Activated CD8-positive, alpha-beta memory T cell treated with anti-CD3 and anti-CD28 coated beads for 1 hour (primary cell): Measurements from ENCODE around the gene ACSS1.

ENCODE experiments used
- DNase-seq, 2 donors: peaks; one replicate each; pipeline ENCODE4 v3.0.0-alpha.2; 2020; ENCODE audit warnings: low read depth in 1 of 2; ENCODE audit errors: extremely low read depth in 1 of 2

ACSS1 gene

DNA sequence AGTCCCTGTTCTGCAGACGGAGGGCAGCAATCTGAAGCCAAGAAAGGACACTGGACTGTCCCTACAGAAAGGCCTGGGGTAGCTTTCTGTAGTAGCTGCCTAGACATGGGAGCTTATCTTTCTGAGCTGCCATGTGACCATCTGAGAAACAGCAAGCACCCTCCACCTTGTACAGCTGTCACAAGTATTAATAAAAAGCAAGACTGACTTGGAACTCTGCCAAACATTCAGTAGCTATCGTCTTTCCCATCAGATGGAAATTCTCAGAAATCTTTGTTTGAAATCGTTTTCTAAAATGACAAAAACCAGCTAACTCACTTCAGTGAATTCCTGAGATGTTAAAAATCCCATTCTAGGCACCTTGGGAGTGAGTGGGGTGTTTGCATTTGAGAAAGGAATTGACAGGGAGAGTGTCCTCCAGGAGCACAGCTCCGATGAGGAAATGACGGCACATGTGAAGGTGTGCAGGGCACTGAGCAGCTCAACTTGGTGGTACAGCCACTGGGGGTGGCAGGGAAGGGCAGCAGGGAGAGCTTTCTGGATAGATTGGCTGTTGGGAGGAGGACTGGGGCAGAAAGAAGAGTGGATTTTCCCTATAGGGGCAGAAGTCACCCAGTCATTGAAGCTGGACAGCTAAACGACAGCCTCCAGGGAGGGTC is 24.5 kb downstream of the ACSS1 start:
- no peak for DNase-seq

DNA sequence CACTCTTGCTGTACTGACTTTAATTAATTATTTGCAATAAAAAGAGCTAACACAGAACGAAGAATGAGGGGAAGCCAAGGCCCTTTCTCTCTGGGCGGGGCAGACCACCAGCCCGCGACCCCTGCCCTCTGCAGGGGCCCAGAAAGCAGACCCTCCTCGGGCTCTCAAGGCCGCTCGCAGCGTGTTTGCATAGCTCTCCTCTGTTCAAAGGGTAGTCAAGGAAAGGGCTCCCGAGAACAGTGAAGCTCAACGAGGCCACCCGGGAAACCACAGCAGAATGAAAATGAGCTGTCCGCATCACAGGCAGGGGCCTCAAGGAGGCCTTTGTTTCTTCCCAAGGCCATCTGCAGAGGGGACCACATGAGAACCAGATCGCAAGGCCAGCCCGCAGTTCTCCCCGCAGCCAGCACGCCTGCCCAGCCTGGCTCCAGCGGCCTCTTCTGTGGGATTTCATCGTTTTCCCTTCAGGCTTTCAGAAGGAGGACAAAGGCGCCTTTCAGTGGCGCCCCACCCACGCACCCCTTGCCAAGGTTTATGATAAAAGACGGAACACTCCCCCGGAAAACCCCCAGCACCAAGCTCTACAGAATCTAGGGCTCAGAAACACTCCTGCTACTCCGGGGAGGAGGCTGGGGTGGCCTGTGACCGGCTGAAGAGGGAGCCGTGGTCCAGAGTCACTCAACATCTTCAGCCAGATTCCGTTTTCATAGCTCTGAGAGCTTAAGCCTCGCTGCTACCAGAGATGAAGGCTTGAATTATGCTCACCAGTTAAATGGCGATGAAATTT is 25.3 kb downstream of the ACSS1 start:
- DNase-seq, result no peak

DNA sequence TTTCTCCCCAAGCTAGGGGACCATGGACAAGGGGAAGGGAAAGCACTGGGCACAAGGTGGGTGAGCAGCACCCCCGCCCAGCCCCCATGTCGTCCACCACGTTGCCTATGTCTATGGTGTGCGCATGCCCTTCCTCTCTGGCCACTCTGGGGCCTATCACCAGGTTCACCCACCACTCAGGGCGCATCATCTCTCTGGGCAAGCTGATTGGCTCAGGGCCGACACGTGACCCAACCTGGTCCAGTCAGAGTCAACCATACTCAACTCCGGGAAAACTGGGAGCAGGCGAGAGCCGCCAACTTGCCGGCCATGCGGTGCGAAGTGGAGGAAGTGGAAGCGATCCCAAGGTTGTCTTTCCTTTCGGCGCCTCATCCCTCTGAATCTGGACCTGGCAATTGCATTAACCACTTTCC is 25.9 kb downstream of the ACSS1 start:
- DNase-seq, result no peak

DNA sequence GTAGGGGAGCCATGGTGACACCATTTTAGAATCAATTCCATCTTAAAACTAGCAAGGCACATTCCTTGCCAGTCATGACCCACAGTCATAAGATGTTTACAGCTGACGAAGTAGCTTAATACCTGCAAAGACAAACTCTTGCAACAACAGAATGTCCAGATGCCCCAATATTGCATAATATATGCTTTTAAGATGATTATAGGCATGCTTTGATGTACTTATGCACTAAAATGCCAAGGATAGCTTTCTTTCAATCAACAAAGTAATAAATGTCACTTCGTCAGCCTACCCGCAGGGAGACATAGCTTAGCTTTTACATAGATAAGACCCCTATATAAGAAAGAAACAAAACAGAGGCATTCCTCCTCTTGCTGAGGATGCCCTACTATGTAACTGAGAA is 26.7 kb downstream of the ACSS1 start:
- no peak for DNase-seq

DNA sequence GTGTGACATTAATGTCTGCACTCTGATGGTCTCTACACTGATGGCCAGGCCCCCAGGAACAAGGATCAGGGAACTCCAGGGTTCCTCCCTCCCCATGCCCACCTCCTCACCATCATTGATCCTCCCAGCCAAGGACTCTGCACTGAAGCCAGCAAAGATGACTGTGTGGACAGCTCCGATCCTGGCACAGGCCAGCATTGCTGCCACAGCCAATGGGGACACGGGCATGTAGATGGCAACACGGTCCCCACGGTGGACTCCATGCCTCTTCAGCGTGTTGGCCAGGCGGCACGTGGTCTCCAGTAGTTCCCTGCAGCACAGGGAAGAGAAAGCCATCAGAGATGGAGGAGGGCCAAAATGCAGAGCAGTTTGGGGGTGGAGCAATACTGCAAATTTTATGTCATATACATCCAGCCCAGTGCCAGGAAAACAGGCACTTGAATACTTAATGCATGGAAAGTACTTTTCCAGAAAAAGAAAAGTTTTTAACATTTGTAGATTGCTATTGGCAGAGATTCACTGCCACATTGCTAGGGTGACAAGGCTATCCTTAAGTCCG is 27.2 kb downstream of the ACSS1 start:
- no peak for DNase-seq

DNA sequence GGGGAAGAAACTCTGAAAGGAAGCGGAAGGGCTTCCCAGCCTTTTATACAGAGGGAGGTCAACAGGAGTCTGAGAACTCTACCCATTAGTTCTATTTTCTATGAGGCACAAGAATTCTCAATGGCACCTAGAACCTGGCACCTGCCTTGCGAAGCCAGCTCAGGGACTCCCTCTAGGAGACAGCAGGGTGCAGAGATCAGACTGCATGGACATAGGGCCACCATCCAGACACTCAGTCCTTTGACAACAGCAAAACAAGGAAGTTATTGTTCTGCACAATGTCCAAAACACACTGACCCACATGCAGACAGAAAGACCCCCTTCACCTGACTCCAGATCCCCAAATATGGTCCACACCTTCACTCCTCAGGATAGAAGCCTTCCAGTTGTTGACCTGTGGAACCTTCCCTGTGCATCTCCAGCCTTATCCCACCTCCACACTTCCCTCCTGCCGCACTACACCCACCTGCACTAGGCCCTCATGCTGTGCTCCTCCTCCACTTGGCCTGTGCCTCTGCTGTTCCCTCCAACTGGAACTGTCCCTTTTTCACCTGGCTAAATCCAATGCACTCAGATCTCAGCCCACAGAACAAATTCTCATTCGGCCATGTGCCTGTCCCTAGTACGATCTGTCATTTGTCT is 27.8 kb downstream of the ACSS1 start:
- DNase-seq, result no peak

DNA sequence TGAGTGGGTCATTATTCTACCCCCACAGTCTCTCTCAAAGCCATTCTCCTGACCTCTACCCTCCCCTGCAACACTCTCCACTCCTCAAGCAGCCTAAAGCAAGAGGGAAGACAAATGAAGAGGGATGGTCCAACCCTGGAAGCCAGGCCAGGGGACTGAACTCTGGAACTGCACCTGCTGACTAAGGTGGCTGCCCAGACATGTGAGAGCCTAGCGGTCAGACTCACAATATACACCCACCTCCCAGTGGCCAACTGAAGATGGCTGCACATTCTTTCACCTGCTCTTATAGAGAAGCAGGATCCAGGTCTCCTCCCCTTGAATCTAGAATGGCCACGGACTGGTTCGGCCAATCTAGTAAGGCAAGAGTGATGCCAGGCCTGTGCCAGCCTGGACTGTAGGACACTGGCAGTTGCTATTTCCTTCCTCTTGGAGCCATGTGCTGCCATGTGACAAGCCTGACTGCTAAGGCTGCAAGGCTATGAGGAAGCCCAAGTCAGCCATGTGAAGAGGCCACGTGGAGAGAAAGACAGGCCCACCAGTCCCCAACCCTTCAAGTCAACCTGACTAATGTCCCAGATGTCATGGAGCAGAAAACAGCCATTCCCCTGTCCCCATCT is 31.8 kb downstream of the ACSS1 start:
- no peak for DNase-seq

DNA sequence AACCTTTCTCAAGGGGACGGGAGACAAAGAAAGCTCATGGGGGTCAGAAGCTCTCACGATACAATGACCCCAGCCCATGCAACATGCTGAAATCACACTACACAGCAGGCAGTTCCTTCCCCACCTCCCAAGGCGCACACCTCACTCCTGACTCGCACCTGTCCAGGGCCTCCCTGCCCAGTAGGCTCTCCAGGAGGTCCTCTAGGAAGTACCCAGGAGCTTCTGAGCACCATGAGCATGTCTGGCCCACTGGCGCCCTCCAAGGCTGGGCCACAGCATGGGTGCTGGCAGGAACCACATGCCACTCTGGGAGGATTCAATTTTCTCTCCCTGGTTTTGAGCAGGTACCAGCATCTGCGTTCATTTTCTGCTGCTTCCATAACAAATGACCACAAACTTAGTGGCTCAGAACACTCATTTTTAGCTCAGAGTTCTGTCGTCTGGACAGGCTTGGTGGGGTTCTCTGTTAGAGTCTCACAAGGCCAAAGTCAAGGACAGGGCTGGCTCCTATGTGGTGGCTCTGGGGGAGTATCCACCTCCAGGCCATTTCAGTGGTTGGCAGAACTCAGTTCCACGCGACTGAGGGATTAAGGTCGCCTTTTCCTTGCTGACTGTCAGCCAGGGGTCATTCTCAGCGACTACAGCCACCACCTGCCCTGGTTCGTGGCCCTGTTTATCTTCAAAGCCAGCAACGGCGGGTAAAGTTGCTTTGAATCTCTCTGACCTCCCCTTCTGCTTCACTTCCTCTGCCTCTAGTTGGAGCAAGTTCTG is 32.7 kb downstream of the ACSS1 start:
- no peak for DNase-seq

DNA sequence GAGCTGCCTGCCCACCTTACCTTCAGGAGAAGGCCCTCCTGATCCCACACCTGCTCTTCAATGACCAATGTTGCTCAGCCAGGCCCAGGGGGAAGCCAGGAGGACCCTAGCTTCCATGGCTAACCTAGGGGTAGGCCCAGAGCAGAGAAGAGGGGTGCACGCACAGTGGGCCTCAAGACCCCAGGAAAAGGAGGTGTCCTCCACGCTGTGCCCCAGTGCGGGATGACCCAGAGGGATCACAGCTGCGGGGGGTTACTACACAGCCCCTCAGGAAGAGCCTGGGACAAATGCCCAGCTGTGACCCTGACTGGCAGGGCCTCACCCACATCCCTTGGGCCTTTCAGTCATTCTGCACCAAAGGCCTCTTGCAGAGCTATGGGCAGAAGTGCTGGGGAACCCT is 33.8 kb downstream of the ACSS1 start:
- DNase-seq, result no peak

DNA sequence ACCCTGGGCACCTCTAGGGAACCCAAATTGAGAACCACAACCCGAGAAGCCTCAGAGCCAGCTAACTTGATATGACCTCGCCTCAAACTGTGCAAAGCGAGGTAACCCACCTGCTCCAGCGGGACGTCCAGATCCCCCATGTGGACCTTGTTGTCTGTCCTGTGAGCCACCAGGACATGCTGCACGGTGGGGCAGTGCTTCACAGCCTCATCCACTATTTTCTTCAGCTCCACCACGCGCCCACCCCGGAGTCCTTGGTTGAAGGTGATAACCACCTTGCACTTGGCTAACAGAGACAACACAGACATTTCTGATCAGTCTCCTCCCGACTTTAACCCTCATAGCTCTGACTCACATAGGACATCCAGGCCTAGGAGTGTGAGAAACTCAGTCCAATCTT is 34.6 kb downstream of the ACSS1 start:
- DNase-seq, result no peak

DNA sequence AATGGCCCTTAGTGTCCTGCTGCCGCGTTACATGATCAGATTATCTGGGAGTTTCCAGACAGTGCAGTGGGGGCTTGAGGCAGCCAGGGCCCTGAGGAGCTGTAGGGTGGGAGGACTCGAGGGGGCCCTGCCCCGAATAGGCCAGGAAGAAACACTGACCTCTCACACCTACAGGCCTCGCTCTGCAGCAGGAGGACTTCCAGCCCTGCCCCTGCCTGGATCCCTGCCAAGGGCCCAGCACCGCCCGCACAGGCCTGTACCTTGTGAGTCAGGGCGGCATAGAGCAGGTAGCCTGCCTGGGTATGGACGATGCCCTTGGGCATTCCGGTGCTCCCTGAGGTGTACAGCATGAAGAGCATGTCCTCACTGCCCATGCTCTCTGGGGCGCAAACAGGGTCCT is 35.3 kb downstream of the ACSS1 start:
- no peak for DNase-seq

DNA sequence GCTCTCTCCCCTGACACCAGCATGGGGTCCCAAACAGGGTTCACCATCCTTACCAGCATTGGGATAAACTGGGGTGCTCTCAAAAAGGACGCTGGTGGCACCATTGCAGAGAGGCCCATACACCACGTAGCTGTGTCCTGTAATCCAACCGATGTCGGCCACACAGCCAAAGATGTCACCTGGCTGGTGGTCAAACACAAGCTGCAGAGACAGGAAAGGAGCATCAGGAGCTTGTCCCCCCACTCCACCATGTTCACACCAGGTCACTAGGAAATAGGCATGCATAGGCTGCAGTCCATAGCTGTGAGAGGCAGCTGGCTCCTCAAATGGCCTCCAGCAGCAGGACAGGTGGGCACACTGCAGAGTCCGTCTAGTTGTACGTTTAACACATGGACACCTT is 36.6 kb downstream of the ACSS1 start:
- DNase-seq, result no peak

DNA sequence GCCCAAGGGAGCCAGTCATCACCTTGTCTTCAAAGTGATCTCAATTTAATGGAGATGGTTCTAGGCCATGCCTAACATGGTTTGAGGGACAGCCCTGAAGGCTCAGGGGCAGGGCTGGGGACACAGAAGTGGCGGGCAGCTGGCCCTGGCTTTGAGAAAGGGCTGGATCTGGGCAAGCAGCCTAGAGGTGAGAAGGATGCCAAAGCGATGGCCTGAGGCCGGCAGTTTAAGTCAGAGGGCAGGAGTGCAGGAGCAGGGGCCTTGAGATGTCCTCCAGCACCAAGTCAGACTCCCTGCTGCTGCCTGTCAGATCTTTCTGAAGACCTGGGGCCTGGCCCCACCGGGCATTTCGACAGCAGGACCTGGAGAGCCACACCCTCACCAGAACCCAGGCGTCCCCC is 37.0 kb downstream of the ACSS1 start:
- no peak for DNase-seq

DNA sequence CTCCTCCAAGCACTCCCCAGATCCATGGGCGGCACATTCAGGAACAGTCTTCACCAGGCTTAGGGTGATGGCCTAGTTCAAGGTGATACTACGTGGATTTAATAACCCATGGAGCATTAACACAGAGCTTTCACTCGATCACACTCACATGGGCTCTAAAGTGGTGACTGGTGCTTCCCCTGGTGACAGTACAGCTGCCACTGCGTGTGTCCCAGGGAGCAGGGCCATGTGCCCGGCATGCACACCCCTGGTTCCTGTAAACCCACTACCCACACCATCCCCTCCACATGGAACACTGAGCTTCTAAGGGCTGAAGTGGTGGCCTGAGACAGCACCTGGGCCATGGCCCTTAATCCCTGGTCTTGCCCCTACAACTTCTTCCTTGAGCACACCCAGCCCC is 37.6 kb downstream of the ACSS1 start:
- no peak for DNase-seq

DNA sequence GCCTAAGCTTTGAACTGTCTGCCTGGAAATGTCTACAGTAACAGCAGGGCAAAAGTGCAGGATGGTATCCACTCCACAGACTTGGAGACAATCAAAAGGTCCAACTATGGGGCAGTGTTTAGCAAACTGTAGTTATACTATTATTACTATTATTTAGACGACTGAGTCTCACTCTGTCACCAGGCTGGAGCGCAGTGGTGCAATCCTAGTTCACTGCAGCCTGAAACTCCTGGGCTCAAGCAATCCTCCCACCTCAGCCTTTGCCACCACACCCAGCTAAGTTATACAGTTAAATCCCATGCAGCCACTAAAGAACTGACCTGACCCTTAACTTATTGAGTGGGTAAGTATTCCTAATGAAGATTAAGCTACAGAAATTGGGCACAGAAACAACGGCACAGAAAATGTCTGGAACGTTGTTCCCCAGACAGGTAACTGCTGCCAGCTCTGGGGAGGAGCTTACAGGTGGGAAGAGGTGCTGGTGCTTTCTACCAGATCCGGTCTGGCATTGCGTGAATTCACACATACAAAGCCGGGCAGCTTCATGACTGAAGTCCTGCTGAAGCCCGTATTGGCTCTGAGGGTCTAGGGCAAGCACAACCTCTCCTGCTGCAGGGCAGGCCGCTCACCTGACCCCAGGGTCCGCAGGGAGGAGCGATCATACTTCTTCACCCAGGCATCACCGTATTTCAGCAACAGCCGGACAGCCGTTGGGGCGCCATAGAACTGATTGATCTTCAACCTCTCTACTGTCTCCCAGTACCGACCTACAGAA is 38.4 kb downstream of the ACSS1 start:
- no peak for DNase-seq

DNA sequence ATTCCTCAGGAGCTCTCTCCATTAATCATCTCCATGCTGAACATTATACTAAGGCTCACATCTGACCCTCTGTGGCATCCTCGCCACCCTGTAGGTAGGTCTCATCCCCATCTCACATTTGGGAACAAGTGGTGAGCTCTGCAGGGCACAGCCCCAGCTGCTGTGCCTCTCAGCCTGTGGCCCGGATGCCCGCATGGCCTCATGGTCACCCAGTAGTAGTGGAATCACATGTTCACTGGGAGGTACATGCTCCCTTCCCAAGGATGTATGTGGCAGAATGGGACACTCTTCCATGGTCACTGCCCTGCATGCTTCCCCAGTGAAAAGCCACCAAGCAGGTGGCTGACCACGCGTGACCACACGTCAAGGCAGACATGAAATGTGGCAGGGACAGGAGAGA is 39.1 kb downstream of the ACSS1 start:
- no peak for DNase-seq

DNA sequence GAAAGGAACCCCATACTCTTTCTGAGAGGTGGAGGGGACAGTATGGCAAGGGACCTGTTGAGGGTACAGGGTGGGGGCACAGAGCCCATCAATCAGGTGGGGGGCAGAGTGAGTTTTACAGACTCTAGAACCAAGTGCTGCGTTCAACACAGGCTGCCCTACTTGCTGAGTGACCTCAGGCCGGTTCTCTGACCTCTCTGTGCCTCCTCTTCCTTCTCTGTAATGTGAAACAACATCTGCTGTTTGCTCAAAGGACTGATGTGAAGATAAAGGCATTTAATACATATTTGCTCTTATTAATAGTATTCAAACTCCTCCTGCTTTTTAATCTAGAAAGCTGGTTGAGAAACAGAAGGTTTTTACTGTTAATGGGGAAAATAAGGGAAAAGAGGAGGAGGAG is 39.5 kb downstream of the ACSS1 start:
- DNase-seq, result no peak

DNA sequence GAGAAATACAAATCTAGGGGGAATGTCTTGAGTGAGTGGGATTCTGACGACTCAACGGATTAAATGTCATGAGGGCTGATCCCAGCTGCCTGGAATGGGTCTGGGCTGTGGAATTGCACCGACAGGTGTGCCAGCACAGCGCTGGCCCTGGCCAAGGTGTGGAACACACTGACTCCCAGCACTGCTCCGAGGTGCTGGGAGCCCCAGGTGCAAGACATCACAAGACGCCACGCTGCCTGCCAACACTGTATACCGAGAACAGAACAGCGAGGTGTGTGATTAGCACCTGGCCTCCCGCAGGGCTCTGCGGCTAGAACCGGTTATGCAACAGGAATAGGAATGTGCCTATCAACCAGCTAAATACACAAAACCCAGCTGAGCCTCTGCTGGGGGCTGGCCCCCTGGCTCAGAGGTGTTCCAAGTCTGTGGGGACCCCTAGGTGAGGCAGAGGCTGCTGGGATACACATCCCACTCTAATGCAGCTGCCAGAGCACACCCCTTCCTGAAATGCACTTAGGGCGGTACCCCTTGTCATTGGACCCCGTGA is 40.6 kb downstream of the ACSS1 start:
- no peak for DNase-seq

DNA sequence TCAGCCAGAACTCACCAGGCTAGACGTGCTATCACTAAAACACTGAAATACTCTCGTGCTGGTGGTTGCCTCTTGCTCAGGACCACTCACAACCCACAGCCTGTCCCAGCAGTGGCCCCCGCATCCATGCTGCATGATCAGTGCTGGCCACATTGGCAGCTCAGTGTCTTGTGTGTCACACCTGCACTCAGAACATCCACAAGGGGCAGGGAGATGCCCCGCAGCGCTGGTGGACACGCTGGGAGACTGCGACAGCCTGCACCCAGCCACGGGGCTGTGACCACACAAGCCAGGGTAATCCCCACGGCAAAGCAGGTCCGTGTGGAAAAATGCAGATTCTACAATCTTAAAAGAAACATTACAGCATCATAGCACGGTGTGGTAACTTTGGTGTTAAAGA is 41.5 kb downstream of the ACSS1 start:
- no peak for DNase-seq

DNA sequence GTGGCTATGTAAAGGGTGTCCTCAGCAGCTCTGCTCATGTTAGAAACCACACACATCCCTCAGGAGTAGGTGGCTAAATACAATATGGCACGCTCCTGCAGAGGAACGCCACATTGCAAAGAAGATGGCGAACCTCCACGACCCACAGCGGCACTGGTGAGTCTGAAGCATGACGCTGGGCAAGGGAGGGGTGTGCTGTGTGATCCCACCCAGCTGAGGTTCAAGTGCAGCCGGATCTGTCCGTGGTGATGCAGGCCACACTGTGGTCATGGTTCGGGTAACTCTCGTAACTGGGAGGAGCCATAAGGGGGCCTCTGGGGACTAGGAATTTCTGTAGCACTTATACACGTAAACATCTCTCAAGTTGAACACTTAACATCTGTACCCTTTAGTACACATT is 42.0 kb downstream of the ACSS1 start:
- no peak for DNase-seq
